A549 (cell line): ENCODE measurements around the gene USP11. TPM values are rescaled to one million over a fixed set of nuclear protein-coding genes. Genes with fewer than 3 reads are reported as not detected.

Experiments used
- ATAC-seq, 2 experiments: fragments of 200-7000 bp in 1 of 2; fragments of >200 bp in 1 of 2; cut with Nextera tagmentation in 1 of 2; cut with Tn5 transposase in 1 of 2; 3 replicates each; pipeline versions ENCODE4 v1.8.0 to v1.9.1; 2018 to 2020; ENCODE audit warnings: mild to moderate bottlenecking in 1 of 2, moderate library complexity in 1 of 2
- CTCF ChIA-PET: fragments of 300-600 bp; sonication (Branson Sonifier 250); formaldehyde crosslinking; extraction: SDS; loops from one replicate; lab custom pipeline; 2021; ENCODE audit warnings: antibody characterized with exemption, inconsistent platforms; lab: Yijun Ruan, JAX
- POLR2A ChIA-PET: fragments of 350-600 bp; formaldehyde crosslinking; extraction: SDS; loops from one replicate; lab custom pipeline; 2021; ENCODE audit warnings: antibody characterized with exemption, inconsistent platforms; lab: Yijun Ruan, JAX
- DNase-seq, 2 experiments: peaks; one replicate each; pipeline versions ENCODE4 v3.0.0 to v3.0.0-alpha.2; 2011 to 2016; ENCODE audit warnings: low read depth in 1 of 2, low spot score in 1 of 2
- FAIRE-seq: peaks from 2 replicates; lab custom pipeline; 2011; peaks lifted over from hg19 to GRCh38; lab: Jason Lieb, UNC
- H3K27ac ChIP-seq, 2 experiments: fragments of >200 bp; sonication (Bioruptor Twin); formaldehyde crosslinking; 3 replicates each; pipeline ENCODE4 v1.5.1; 2016 to 2017
- H3K4me1 ChIP-seq: fragments of >200 bp; sonication (Bioruptor Twin); formaldehyde crosslinking; 3 replicates; pipeline ENCODE4 v1.6.1; 2016
- H3K4me2 ChIP-seq: fragments of >200 bp; sonication (Bioruptor Twin); formaldehyde crosslinking; 3 replicates; pipeline ENCODE4 v1.6.1; 2016
- H3K4me3 ChIP-seq: fragments of >200 bp; sonication (Bioruptor Twin); formaldehyde crosslinking; 3 replicates; pipeline ENCODE4 v1.5.1; 2016
- H3K9me3 ChIP-seq: fragments of >200 bp; sonication (Bioruptor Twin); formaldehyde crosslinking; 3 replicates; pipeline ENCODE4 v1.6.1; 2016
- EHMT2 ChIP-seq: fragments of 200-600 bp; sonication (generic); IDR thresholded peaks from 2 replicates; pipeline ENCODE4 v1.6.1; 2016; ENCODE audit warnings: antibody characterized with exemption, low read depth, mild to moderate bottlenecking, moderate library complexity
- FOXS1 ChIP-seq: fragments of 250-450 bp; sonication (Bioruptor Pico); IDR thresholded peaks from 2 replicates; pipeline ENCODE4 v1.5.0; 2020; ENCODE audit warnings: mild to moderate bottlenecking, moderate library complexity
- HMGXB4 ChIP-seq: fragments of 250-450 bp; sonication (Bioruptor Pico); IDR thresholded peaks from 2 replicates; pipeline ENCODE4 v1.5.0; 2021; ENCODE audit warnings: mild to moderate bottlenecking, moderate library complexity, borderline replicate concordance
- HOXB13 ChIP-seq: fragments of 250-450 bp; sonication (Bioruptor Pico); IDR thresholded peaks from 2 replicates; pipeline ENCODE4 v1.5.0; 2020; ENCODE audit warnings: low read depth, mild to moderate bottlenecking, moderate library complexity
- HOXB5 ChIP-seq: fragments of 250-450 bp; sonication (Bioruptor Pico); IDR thresholded peaks from 2 replicates; pipeline ENCODE4 v1.5.0; 2020; ENCODE audit warnings: mild to moderate bottlenecking, moderate library complexity
- JUNB ChIP-seq: fragments of >200 bp; sonication (Bioruptor Twin); formaldehyde crosslinking; IDR thresholded peaks from 2 replicates; pipeline ENCODE4 v1.6.1; 2016
- MAZ ChIP-seq: fragments of 150-350 bp; IDR thresholded peaks from 2 replicates; pipeline ENCODE4 v1.6.1; 2014; ENCODE audit warnings: antibody characterized with exemption, low read depth, low read length, borderline replicate concordance
- REST ChIP-seq: fragments of 200-600 bp; sonication (generic); IDR thresholded peaks from 2 replicates; pipeline ENCODE4 v1.6.1; 2016; ENCODE audit warnings: antibody characterized with exemption, mild to moderate bottlenecking, moderate library complexity
- TFCP2L1 ChIP-seq: fragments of 250-450 bp; sonication (Bioruptor Pico); IDR thresholded peaks from 2 replicates; pipeline ENCODE4 v1.5.0; 2021; ENCODE audit warnings: mild to moderate bottlenecking
- ZC3H11A ChIP-seq: fragments of 450-650 bp; IDR thresholded peaks from 2 replicates; pipeline ENCODE4 v1.6.1; 2014; ENCODE audit warnings: antibody characterized with exemption, mild to moderate bottlenecking
- ZSCAN20 ChIP-seq: fragments of 250-450 bp; sonication (Bioruptor Pico); IDR thresholded peaks from 2 replicates; pipeline ENCODE4 v1.8.0; 2022; ENCODE audit warnings: mild to moderate bottlenecking, moderate library complexity
- WGBS: methylation state at CpG from one replicate; pipeline ENCODE4 v1.1.6; 2017; ENCODE audit errors: missing lambda C conversion rate; 5-methylcytosine and 5-hydroxymethylcytosine counted together
- polyA plus RNA-seq, 4 experiments: library from polyadenylated mRNA; depleted of rRNA in 3 of 4; stranded (reverse); fragments of >200 nt; fragmentation: RNase III in 1 of 4; extraction: RNeasy Plus Mini Kit Qiagen cat#74134 plus additional on column Dnase treatment in 1 of 4; gene quantifications; 2 replicates in 3 of 4; 3 replicates in 1 of 4; pipeline ENCODE4 v1.2.3, GENCODE V29; 2011 to 2017
- TF ChIP-seq, protein P1 (sequence below): IDR thresholded peaks from 2 replicates; pipeline ENCODE4 v1.6.1; 2012
- TF ChIP-seq, protein P2 (sequence below): fragments of >200 bp; sonication (Bioruptor Twin); formaldehyde crosslinking; IDR thresholded peaks from 3 replicates; pipeline ENCODE4 v1.5.1; 2016
- TF ChIP-seq, protein P3 (sequence below): IDR thresholded peaks from 2 replicates; pipeline ENCODE4 v1.6.1; 2012; ENCODE audit warnings: low read depth, borderline replicate concordance

Gene USP11
- polyA plus RNA-seq, 2 of the 4 experiments (the other 2 are of a cell fraction) = 35.6 to 50.0 TPM

DNA sequence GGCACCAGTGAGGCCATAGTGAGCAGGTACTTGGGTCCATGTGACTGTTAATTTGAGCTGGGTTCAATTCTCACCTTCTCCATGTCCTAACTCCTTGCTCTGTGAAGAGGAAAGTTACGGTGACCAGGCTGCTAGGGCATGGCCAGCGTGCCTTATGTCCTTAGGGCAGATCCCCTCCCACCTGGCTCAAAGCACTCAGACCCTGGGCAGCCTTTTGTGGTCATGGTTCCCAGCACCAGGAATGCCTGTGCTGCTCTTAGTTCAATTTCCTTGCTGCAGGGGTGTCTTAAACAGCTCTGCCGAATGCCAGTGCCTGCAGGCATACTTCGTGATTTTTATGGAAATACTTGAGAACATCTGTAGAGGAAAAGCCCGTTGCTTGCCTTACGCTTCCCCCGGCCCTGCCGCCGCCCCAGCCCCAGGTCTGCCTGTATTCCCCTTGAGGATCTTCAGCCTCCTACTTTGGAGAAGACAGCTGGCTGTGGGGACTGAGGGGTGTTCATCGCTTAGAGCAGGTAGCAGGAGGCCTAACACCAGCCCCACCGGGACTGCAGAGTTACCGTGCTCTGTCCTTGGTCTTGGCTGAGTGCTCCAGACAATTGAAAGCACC, 17.4 kb upstream of the USP11 start:
- no peak overlapping the region for H3K4me3 ChIP-seq
- H3K4me1 ChIP-seq = peaks cover 18% of the 10 kb centered on the region
- WGBS = 83% methylated on average over 7 of the region's 12 CpGs
- H3K4me2 ChIP-seq = no peak overlapping the region
- POLR2A ChIA-PET = no interaction called here
- CTCF ChIA-PET = no interaction called here
- DNase-seq = no peak
- no peak for TF ChIP-seq HMGXB4
- ATAC-seq = no peak
- no peak for FAIRE-seq
- no peaks in the 10 kb centered on the region for H3K9me3 ChIP-seq
- H3K27ac ChIP-seq = no peak overlapping the region

DNA sequence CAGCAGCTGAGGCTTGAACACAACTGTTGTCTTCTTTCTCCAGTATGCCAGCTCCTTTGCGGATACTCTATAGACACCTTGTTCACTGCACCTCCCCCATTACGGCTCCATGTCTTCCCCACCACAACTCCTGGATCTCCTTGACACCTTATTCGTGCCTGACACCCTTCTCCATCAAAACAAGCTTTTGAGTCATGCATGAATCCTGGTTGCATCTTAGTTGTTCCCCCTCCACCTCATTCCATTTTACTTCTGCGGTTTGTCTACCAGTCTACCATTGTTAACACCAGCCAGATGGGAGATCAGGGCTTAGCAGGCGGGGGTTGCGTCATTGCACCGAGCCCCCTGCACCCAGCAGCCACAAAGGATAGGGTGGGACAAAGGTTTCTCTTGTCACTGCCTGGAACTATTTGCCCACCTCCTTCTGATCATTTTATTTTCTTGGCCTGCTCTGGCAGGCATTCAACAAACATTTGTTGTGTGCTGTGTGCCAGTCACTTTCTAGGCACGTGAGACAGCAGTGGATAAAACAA, 16.4 kb upstream of the USP11 start:
- FAIRE-seq (no peak), ATAC-seq (no peak), DNase-seq (no peak)
- CTCF ChIA-PET = no interaction called here
- WGBS = 91% methylated on average over 8 of the region's 8 CpGs
- H3K4me3 ChIP-seq = no peak overlapping the region
- TF ChIP-seq HMGXB4 = no peak
- no peak for TF ChIP-seq TFCP2L1
- no peak for TF ChIP-seq JUNB
- no peak for TF ChIP-seq EHMT2
- no peak for TF ChIP-seq ZSCAN20 (CRISPR knock-in tag)
- TF ChIP-seq, protein P1, sequence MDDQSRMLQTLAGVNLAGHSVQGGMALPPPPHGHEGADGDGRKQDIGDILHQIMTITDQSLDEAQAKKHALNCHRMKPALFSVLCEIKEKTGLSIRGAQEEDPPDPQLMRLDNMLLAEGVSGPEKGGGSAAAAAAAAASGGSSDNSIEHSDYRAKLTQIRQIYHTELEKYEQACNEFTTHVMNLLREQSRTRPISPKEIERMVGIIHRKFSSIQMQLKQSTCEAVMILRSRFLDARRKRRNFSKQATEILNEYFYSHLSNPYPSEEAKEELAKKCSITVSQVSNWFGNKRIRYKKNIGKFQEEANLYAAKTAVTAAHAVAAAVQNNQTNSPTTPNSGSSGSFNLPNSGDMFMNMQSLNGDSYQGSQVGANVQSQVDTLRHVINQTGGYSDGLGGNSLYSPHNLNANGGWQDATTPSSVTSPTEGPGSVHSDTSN = no peak
- no peak for TF ChIP-seq FOXS1 (CRISPR knock-in tag)
- no peak for TF ChIP-seq REST
- no peak for TF ChIP-seq HOXB5 (CRISPR knock-in tag)
- TF ChIP-seq, protein P2, sequence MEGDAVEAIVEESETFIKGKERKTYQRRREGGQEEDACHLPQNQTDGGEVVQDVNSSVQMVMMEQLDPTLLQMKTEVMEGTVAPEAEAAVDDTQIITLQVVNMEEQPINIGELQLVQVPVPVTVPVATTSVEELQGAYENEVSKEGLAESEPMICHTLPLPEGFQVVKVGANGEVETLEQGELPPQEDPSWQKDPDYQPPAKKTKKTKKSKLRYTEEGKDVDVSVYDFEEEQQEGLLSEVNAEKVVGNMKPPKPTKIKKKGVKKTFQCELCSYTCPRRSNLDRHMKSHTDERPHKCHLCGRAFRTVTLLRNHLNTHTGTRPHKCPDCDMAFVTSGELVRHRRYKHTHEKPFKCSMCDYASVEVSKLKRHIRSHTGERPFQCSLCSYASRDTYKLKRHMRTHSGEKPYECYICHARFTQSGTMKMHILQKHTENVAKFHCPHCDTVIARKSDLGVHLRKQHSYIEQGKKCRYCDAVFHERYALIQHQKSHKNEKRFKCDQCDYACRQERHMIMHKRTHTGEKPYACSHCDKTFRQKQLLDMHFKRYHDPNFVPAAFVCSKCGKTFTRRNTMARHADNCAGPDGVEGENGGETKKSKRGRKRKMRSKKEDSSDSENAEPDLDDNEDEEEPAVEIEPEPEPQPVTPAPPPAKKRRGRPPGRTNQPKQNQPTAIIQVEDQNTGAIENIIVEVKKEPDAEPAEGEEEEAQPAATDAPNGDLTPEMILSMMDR = no peak
- TF ChIP-seq ZC3H11A = no peak
- no peak for TF ChIP-seq HOXB13
- TF ChIP-seq, protein P3, sequence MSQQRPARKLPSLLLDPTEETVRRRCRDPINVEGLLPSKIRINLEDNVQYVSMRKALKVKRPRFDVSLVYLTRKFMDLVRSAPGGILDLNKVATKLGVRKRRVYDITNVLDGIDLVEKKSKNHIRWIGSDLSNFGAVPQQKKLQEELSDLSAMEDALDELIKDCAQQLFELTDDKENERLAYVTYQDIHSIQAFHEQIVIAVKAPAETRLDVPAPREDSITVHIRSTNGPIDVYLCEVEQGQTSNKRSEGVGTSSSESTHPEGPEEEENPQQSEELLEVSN = no peak
- no peak for TF ChIP-seq MAZ
- POLR2A ChIA-PET = interaction anchor here (3.5 kb wide), 1 partner anchor 16 kb away, joined by 43 read pairs; the partner anchor contains the start of gene USP11
- H3K4me1 ChIP-seq = peaks cover 26% of the 10 kb centered on the region
- H3K27ac ChIP-seq = peak overlapping the region in 1 of 2 experiments; percentile 86; a peak in 3 of 6 replicates
- no peaks in the 10 kb centered on the region for H3K9me3 ChIP-seq
- H3K4me2 ChIP-seq = peak overlapping the region; percentile 79; the same call in 2 of the 3 replicates
